ENCODE data around the gene WDTC1.

DNA sequence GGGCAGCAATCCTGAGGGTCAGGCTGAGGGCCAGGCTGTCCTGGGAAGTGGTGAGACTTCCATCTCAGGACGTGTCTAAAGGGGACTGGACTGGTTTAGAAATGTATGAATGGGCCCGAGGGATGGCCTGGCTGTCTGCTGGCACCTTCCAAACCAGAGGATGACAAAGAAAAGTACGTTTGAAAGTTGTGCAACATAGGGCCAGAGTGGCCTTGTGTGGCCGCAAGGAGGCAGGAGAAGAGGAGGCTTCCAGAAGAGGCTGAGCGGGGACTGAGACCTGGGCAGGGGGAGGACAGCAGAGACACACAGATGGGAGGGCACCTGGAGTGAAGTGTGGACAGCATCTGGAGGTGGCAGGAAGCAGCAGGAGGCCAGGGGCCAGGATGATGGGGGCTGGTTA, 104.8 kb downstream of the WDTC1 start:
- TF ChIP-seq CHD1 (IDR thresholded peaks at IDR 0.05; ENCODE audit: low read length) = no peak
- TF ChIP-seq, protein P1, sequence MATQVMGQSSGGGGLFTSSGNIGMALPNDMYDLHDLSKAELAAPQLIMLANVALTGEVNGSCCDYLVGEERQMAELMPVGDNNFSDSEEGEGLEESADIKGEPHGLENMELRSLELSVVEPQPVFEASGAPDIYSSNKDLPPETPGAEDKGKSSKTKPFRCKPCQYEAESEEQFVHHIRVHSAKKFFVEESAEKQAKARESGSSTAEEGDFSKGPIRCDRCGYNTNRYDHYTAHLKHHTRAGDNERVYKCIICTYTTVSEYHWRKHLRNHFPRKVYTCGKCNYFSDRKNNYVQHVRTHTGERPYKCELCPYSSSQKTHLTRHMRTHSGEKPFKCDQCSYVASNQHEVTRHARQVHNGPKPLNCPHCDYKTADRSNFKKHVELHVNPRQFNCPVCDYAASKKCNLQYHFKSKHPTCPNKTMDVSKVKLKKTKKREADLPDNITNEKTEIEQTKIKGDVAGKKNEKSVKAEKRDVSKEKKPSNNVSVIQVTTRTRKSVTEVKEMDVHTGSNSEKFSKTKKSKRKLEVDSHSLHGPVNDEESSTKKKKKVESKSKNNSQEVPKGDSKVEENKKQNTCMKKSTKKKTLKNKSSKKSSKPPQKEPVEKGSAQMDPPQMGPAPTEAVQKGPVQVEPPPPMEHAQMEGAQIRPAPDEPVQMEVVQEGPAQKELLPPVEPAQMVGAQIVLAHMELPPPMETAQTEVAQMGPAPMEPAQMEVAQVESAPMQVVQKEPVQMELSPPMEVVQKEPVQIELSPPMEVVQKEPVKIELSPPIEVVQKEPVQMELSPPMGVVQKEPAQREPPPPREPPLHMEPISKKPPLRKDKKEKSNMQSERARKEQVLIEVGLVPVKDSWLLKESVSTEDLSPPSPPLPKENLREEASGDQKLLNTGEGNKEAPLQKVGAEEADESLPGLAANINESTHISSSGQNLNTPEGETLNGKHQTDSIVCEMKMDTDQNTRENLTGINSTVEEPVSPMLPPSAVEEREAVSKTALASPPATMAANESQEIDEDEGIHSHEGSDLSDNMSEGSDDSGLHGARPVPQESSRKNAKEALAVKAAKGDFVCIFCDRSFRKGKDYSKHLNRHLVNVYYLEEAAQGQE (IDR thresholded peaks at IDR 0.05; ENCODE audit: borderline replicate concordance) = no peak
- TF ChIP-seq, protein P1 (CRISPR knock-in tag; IDR thresholded peaks at IDR 0.05; ENCODE audit: low read depth) = no peak

All from K562 (cell line).